T-cell (primary cell): ENCODE results near the gene PUM1. TPM values are rescaled to one million over a fixed set of nuclear protein-coding genes. Genes with fewer than 3 reads are reported as not detected.

ENCODE experiments used
- ATAC-seq, 4 experiments: fragments of 200-7000 bp in 3 of 4; fragments of 150-1000 bp in 1 of 4; cut with Tn5 transposase; replicated peaks in 1 of 4; 1 replicate in 3 of 4; 2 replicates in 1 of 4; pipeline ENCODE4 v1.10.0; 2021; ENCODE audit warnings: moderate library complexity in 3 of 4, mild to moderate bottlenecking in 2 of 4, moderate number of reproducible peaks in 1 of 4
- CTCF ChIA-PET, 2 donors: fragments of 300-600 bp; sonication (Branson Sonifier 250); formaldehyde crosslinking; loops; one replicate each; lab custom pipeline; 2022; ENCODE audit warnings: antibody characterized with exemption in 2 of 2; lab: Charles Lee
- POLR2A ChIA-PET, 2 donors: fragments of 300-600 bp; sonication (Branson Sonifier 250); formaldehyde crosslinking; loops; one replicate each; lab custom pipeline; 2022; ENCODE audit warnings: antibody characterized with exemption in 2 of 2; lab: Charles Lee
- DNase-seq, 35 experiments: peaks; one replicate each; pipeline versions ENCODE4 v3.0.0 to v3.0.0-alpha.2; 2013 to 2023
- H3K27ac ChIP-seq: one replicate; pipeline ENCODE4 v1.5.1; 2013; ENCODE audit warnings: low read length
- H3K27me3 ChIP-seq, 2 experiments: replicated peaks in 1 of 2; 1 replicate in 1 of 2; 2 replicates in 1 of 2; pipeline versions ENCODE4 v1.6.1 to v1.7.0; 2013; ENCODE audit warnings: low read length in 1 of 2, mixed read lengths in 1 of 2; ENCODE audit not compliant: control insufficient read depth in 2 of 2, insufficient read depth in 2 of 2; ENCODE audit errors: extremely low read depth in 1 of 2
- H3K36me3 ChIP-seq, 2 donors: 1 replicate in 1 of 2; 2 replicates in 1 of 2; pipeline versions ENCODE4 v1.6.1 to v1.7.0; 2013; ENCODE audit warnings: low read length in 1 of 2; ENCODE audit not compliant: control insufficient read depth in 2 of 2, insufficient read depth in 1 of 2; ENCODE audit errors: extremely low read depth in 1 of 2
- H3K4me1 ChIP-seq, 2 experiments: 1 replicate in 1 of 2; 2 replicates in 1 of 2; pipeline versions ENCODE4 v1.6.1 to v1.7.0; 2013; ENCODE audit warnings: low read length in 2 of 2, mixed read lengths in 1 of 2; ENCODE audit not compliant: insufficient read depth in 2 of 2, control insufficient read depth in 1 of 2; ENCODE audit errors: extremely low read depth in 1 of 2
- H3K4me3 ChIP-seq, 2 donors: 1 replicate in 1 of 2; 2 replicates in 1 of 2; pipeline versions ENCODE4 v1.5.1 to v1.7.0; 2013; ENCODE audit warnings: mild to moderate bottlenecking in 2 of 2, low read length in 1 of 2, moderate library complexity in 1 of 2; ENCODE audit not compliant: control insufficient read depth in 1 of 2; ENCODE audit errors: extremely low read depth in 1 of 2
- H3K9me3 ChIP-seq: 2 replicates; pipeline ENCODE4 v1.7.0; 2013
- H3K27ac Mint-ChIP-seq, 2 donors: one replicate each; pipeline ENCODE4 v1.8.0; 2020 to 2021; ENCODE audit warnings: mild to moderate bottlenecking in 2 of 2, mixed read lengths in 2 of 2
- H3K27me3 Mint-ChIP-seq, 2 donors: one replicate each; pipeline ENCODE4 v1.8.0; 2021 to 2022; ENCODE audit warnings: mixed read lengths in 2 of 2
- H3K36me3 Mint-ChIP-seq: one replicate; pipeline ENCODE4 v1.8.0; 2021; ENCODE audit warnings: mixed read lengths
- H3K4me1 Mint-ChIP-seq, 3 donors: one replicate each; pipeline ENCODE4 v1.8.0; 2020 to 2022; ENCODE audit warnings: mixed read lengths in 3 of 3, mild to moderate bottlenecking in 1 of 3
- H3K4me3 Mint-ChIP-seq, 3 donors: one replicate each; pipeline ENCODE4 v1.8.0; 2020 to 2022; ENCODE audit warnings: mild to moderate bottlenecking in 3 of 3, mixed read lengths in 3 of 3, moderate library complexity in 3 of 3
- H3K9me3 Mint-ChIP-seq, 3 donors: one replicate each; pipeline ENCODE4 v1.8.0; 2020 to 2022; ENCODE audit warnings: mixed read lengths in 3 of 3
- WGBS: methylation state at CpG from one replicate; pipeline ENCODE4 v1.1.5; 2013; ENCODE audit warnings: missing lambda C conversion rate; ENCODE audit not compliant: insufficient coverage; 5-methylcytosine and 5-hydroxymethylcytosine counted together
- total RNA-seq, 35 experiments: library from RNA in 6 of 35; stranded (reverse) in 6 of 35; fragments of 120-200 nt in 1 of 35; gene quantifications; one replicate each; pipeline versions ENCODE4 v1.2.1 to v1.2.4 and lab custom pipeline; 2013 to 2026

PUM1 gene
- total RNA-seq, 5 donors from 2014 or later (not counting 1 experiment from before 2014, with no cell fraction given), result 146 to 229 (median 154) TPM

DNA sequence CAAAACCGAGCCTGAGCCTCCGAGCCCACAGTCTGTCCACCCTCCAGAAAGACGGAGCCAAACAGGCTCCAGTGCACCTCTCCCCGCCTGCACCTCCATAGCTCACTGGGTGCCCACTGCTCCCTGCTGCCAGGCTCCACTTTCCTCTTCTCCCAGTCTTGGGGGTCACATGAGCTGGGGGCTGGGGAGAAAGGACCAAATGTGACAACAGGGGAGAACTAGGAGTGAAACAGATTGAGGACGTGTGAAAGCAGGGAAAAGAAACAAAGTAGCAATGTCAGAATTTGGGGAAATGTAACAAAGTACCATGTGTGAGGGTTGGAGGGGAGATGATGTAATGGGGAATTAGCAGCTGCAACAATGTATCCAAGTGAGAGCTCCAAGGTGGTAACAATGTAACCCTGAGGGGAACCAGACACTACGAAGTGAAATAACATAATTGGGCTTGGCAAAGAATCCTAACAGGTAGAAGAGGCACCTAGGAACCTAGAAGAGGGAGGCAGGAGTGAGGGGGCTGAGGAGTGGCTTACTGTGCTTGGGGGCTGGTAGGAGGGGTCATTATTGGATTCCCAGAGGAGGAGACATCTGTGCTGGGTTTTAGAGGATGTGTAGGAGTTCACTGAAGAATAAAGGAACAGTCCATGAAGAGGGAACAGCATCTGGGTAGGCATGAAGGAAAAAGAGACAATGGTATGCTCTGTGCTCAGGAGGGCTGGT lies 169.4 kb downstream of the PUM1 start:
- WGBS, result 36% methylated on average over 3 of the region's 6 CpGs
- CTCF ChIA-PET, result no interaction called here
- Histone ChIP-seq H3K4me1 (no peaks in the 10 kb centered on the region), H3K4me3 (no peak overlapping the region), H3K27me3 (peaks cover 4 to 42% of the 10 kb centered on the region in 2 experiments), H3K36me3 (no peaks in the 10 kb centered on the region), H3K9me3 (no peaks in the 10 kb centered on the region), H3K27ac (no peak overlapping the region)
- DNase-seq (no peak), ATAC-seq (no peak)
- Mint-ChIP-seq H3K27me3 (peaks cover 14 to 30% of the 10 kb centered on the region in 2 donors), H3K4me1 (peaks cover 0 to 9% (median 0%) of the 10 kb centered on the region in 3 donors), H3K4me3 (no peak overlapping the region), H3K36me3 (no peaks in the 10 kb centered on the region), H3K27ac (no peak overlapping the region), H3K9me3 (no peaks in the 10 kb centered on the region)
- POLR2A ChIA-PET, result no interaction called here

DNA sequence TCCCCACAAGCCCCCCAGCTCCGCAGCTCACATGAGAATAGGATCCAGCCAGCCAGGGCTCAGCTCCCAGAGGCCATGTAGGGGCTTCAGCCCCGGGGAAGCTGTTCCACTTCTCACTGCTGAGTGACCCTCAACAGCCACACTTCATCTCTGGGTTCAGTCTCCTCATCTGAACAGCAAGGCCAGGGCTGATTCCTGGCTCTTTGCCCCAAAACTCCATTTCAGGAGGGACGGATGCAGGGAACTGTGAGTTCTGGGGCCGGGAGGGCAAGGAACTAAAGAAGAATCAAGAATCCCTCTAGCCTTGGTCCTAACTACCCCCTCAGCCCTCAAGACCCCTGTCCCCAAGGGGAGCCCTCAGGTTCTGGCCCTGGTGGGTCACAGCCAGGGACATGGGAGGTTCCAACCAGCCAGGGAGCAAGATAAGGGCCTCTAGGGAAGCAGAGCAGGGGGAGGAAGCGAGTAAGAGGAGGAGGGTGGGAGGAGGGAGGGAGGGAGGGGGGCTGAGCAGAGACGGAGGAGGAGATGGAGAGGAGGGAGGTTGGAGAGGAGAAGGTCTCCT lies 170.1 kb downstream of the PUM1 start:
- no peaks in the 10 kb centered on the region for H3K9me3 ChIP-seq
- Mint-ChIP-seq H3K27me3 (peaks cover 17 to 30% of the 10 kb centered on the region in 2 donors), H3K4me1 (peaks cover 0 to 9% (median 0%) of the 10 kb centered on the region in 3 donors), H3K4me3 (no peak overlapping the region), H3K9me3 (no peaks in the 10 kb centered on the region), H3K27ac (no peak overlapping the region), H3K36me3 (no peaks in the 10 kb centered on the region)
- WGBS, result 69% methylated on average over 2 of the region's 6 CpGs
- H3K4me3 ChIP-seq, result no peak overlapping the region
- peaks cover 4 to 45% of the 10 kb centered on the region in 2 experiments for H3K27me3 ChIP-seq
- no peaks in the 10 kb centered on the region for H3K4me1 ChIP-seq
- H3K27ac ChIP-seq, result no peak overlapping the region
- CTCF ChIA-PET, result no interaction called here
- DNase-seq, result no peak
- POLR2A ChIA-PET, result no interaction called here
- H3K36me3 ChIP-seq, result no peaks in the 10 kb centered on the region
- ATAC-seq, result no peak

DNA sequence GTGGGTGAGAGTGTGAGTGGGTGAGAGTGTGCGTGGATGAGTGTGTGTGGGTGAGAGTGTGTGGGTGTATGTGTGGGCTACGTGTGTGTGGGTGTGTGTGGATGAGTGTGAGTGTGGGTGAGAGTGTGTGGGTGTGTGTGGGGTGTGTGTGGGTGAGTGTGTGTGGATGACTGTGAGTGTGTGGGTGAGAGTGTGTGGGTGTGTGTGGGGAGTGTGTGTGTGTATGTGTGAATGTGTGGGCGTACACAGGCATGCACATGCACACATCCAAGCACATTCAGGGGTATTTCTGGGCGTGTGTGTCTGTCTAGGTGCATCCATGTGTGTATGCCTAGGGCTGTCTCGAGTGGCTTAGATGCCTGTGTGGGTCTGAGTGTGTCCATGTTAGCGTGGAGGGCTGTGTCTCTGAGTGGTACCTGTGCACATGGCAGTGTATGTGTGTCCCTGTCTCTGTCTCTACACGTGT lies 171.0 kb downstream of the PUM1 start:
- ATAC-seq (no peak), DNase-seq (no peak)
- Mint-ChIP-seq H3K36me3 (no peaks in the 10 kb centered on the region), H3K27ac (no peak overlapping the region), H3K4me1 (peaks cover 0 to 9% (median 0%) of the 10 kb centered on the region in 3 donors), H3K27me3 (peaks cover 19 to 27% of the 10 kb centered on the region in 2 donors), H3K9me3 (no peaks in the 10 kb centered on the region), H3K4me3 (no peak overlapping the region)
- WGBS, result 43% methylated on average over 4 of the region's 7 CpGs
- ChIA-PET CTCF (no interaction called here), POLR2A (no interaction called here)
- Histone ChIP-seq H3K27me3 (peaks cover 4 to 43% of the 10 kb centered on the region in 2 experiments), H3K27ac (no peak overlapping the region), H3K4me1 (no peaks in the 10 kb centered on the region), H3K4me3 (no peak overlapping the region), H3K9me3 (no peaks in the 10 kb centered on the region), H3K36me3 (no peaks in the 10 kb centered on the region)

DNA sequence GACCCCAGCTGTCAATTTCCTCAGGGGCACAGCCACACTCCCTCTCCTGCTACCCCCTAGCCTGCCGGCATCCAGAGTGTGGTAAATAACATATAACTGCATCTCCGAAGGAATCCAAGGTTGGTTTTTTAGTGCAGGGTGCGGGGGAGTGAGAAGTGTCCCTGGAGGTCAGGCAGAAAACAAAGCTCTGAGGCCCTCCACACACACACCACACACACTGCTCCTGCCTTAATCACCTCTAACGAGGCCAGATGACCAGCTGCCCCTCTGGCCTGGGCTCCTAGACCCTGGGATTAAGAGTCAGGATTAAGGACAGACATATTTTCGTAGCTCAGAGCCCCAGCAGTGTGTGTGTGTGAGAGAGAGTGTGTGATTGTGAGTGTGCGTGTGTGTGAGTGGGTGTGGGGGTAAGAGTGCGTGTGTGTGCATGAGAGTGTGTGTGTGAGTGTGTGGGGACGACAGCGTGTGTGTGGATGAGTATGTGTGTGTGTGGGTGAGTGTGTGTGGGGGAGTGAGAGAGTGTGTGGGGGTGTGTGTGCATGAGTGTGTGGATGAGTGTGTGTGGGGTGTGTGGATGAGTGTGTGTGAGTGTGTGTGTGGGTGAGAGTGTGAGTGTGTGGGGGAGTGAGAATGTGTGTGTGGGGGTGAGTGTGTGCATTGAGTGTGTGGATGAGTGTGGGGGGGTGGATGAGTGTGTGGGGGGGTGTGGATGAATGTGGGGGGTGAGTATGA lies 171.6 kb downstream of the PUM1 start:
- Mint-ChIP-seq H3K27me3 (peaks cover 22 to 30% of the 10 kb centered on the region in 2 donors), H3K9me3 (no peaks in the 10 kb centered on the region), H3K4me1 (peaks cover 0 to 9% (median 0%) of the 10 kb centered on the region in 3 donors), H3K36me3 (no peaks in the 10 kb centered on the region), H3K27ac (no peak overlapping the region), H3K4me3 (no peak overlapping the region)
- no peaks in the 10 kb centered on the region for H3K9me3 ChIP-seq
- ChIA-PET POLR2A (no interaction called here), CTCF (no interaction called here)
- DNase-seq, result no peak
- H3K4me1 ChIP-seq, result no peaks in the 10 kb centered on the region
- no peaks in the 10 kb centered on the region for H3K36me3 ChIP-seq
- no peak overlapping the region for H3K4me3 ChIP-seq
- 72% methylated on average over 5 of the region's 9 CpGs for WGBS
- ATAC-seq, result no peak
- no peak overlapping the region for H3K27ac ChIP-seq
- peaks cover 4 to 45% of the 10 kb centered on the region in 2 experiments for H3K27me3 ChIP-seq

DNA sequence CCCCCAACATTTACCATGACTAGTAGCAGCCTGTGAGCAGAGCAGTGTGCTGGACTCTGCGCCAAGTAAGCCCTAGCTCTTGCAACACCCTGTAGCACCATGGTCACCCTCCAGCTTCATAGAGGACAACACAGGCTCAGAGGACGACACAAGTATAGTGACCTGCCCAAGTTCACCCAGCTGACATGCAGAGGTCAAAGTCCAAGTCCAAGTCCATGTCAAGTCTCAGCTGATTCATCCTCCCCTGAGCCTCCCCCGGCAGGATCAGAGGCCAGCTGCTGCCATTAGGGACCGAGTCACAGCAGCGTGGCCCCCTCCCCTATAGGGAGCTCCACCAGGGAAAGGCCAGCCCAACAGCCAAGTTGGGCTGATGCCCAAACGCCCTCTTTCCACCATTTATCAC lies 172.8 kb downstream of the PUM1 start:
- ChIA-PET POLR2A (no interaction called here), CTCF (no interaction called here)
- H3K4me1 ChIP-seq, result no peaks in the 10 kb centered on the region
- peaks cover 22 to 27% of the 10 kb centered on the region in 2 donors for H3K27me3 Mint-ChIP-seq
- no peaks in the 10 kb centered on the region for H3K36me3 ChIP-seq
- H3K4me1 Mint-ChIP-seq, result peaks cover 0 to 9% (median 0%) of the 10 kb centered on the region in 3 donors
- no peak overlapping the region for H3K27ac Mint-ChIP-seq
- peaks cover 4 to 53% of the 10 kb centered on the region in 2 experiments for H3K27me3 ChIP-seq
- H3K4me3 Mint-ChIP-seq, result no peak overlapping the region
- DNase-seq (no peak), ATAC-seq (no peak)
- no peaks in the 10 kb centered on the region for H3K9me3 ChIP-seq
- H3K9me3 Mint-ChIP-seq, result no peaks in the 10 kb centered on the region
- 91% methylated on average over 5 of the region's 6 CpGs for WGBS
- H3K27ac ChIP-seq, result no peak overlapping the region
- H3K36me3 Mint-ChIP-seq, result no peaks in the 10 kb centered on the region
- H3K4me3 ChIP-seq, result no peak overlapping the region

DNA sequence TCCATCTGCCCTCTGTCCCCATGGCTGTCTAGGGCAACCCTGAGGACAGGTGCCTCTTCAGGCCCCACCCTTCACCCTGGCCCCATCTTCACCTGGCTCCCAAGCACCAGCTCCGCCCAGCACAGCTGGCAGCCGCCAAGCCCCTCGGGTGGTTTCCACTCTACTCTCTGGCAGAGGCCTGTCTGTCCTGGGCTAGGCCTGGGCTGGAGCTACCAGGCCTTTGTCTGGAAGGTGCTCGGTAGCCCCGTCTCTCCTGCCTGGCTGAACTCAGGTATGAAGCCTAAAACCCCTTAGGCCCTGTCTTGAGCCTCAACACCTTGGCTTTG lies 174.3 kb downstream of the PUM1 start:
- Histone ChIP-seq H3K4me1 (no peaks in the 10 kb centered on the region), H3K27me3 (peaks cover 2 to 49% of the 10 kb centered on the region in 2 experiments), H3K27ac (no peak overlapping the region), H3K36me3 (no peaks in the 10 kb centered on the region), H3K4me3 (no peak overlapping the region), H3K9me3 (no peaks in the 10 kb centered on the region)
- Mint-ChIP-seq H3K9me3 (no peaks in the 10 kb centered on the region), H3K4me3 (no peak overlapping the region), H3K4me1 (peaks cover 0 to 9% (median 0%) of the 10 kb centered on the region in 3 donors), H3K27me3 (peaks cover 18 to 24% of the 10 kb centered on the region in 2 donors), H3K36me3 (no peaks in the 10 kb centered on the region), H3K27ac (no peak overlapping the region)
- ChIA-PET CTCF (no interaction called here), POLR2A (no interaction called here)
- DNase-seq, result no peak
- WGBS, result 85% methylated on average over 5 of the region's 5 CpGs
- no peak for ATAC-seq
